Skeletal muscle satellite cell (primary cell): Measurements from ENCODE around the gene UPK3B. TPM values are rescaled to one million over a fixed set of nuclear protein-coding genes. Genes with fewer than 3 reads are reported as not detected.
"Not testable (repeated sequence)": the region's sequence is repeated elsewhere in the genome, so short reads cannot be mapped to it uniquely, and the experiment has no call there.

Experiments used
- H3K27me3 ChIP-seq: 2 replicates; pipeline ENCODE4 v1.7.0; 2013; ENCODE audit warnings: low read length; ENCODE audit not compliant: control insufficient read depth, insufficient read depth
- H3K36me3 ChIP-seq: 2 replicates; pipeline ENCODE4 v1.7.0; 2013; ENCODE audit warnings: mild to moderate bottlenecking, control low read depth, low read length; ENCODE audit not compliant: insufficient read depth
- H3K4me1 ChIP-seq: 2 replicates; pipeline ENCODE4 v1.7.0; 2013; ENCODE audit warnings: low read length; ENCODE audit not compliant: control insufficient read depth, insufficient read depth
- H3K4me2 ChIP-seq: 2 replicates; pipeline ENCODE4 v1.7.0; 2013; ENCODE audit warnings: mild to moderate bottlenecking, low read length
- H3K4me3 ChIP-seq: 2 replicates; pipeline ENCODE4 v1.7.0; 2013; ENCODE audit warnings: low read length
- H3K9ac ChIP-seq: 2 replicates; pipeline ENCODE4 v1.7.0; 2013; ENCODE audit warnings: mild to moderate bottlenecking, low read depth, low read length, moderate library complexity
- H3K9me3 ChIP-seq: replicated peaks from 2 replicates; pipeline ENCODE4 v1.7.0; 2013; ENCODE audit warnings: mild to moderate bottlenecking, control low read depth, low read length
- total RNA-seq: library from RNA; depleted of rRNA; stranded (reverse); fragments of >200 nt; gene quantifications from 2 replicates; pipeline ENCODE4 v1.2.3, GENCODE V29; 2012; rRNA removed

UPK3B gene
- total RNA-seq, result 0.25 and 1.5 TPM in 2 replicates

DNA sequence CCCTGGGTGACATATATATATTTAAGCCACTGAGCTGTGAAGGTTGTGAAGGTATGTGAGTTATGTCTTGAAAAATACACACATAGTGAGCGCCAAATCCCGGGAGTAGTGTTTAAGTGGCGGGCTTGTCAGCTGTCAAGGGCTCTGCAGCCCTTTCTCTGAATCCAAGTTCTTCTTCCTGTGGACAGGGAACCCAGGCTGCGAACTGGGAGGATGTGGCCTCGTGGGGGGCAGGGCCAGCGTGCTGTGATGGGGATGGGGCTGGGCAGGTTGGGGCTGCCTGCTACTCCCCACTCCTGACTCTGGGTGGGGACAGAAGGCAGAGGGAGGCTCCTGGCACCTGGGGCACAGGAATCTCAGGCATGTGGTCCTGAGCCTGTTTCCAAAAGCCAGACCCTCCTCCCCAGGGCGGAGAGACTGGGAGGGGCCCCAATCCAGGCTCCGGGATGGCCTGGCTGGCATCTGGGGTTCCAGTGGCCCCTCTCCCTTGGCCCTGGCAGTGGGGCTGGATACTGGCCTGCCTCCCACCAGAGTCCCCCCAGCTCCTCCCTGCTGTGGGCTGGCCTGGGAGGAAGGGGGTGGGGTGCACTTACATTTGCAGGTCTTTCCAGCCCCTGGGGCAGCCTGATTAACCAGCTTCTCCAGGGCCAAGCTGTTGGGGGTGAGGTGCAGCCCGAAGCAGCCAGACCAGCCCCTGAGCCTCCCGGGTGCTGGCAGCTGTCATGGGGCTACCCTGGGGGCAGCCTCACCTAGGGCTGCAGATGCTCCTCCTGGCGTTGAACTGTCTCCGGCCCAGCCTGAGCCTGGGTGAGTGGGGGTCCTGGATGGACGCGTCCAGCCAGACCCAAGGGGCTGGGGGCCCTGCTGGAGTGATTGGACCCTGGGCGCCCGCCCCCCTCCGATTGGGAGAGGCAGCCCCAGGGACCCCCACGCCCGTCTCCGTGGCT, at the start of gene UPK3B:
UPK3B (plus strand) TSS at position 622 of the 947 bp plus-strand sequence; CDS start at position 723, 101 bp downstream.
- no peak within 1 kb of the TSS for H3K4me2 ChIP-seq
- no peak within 1 kb of the TSS for H3K9ac ChIP-seq
- no peaks in the 10 kb centered on the region for H3K9me3 ChIP-seq
- H3K36me3 ChIP-seq, result peaks cover 12% of the 10 kb centered on the region
- no peak within 1 kb of the TSS for H3K4me3 ChIP-seq
- H3K4me1 ChIP-seq, result peaks cover 4% of the 10 kb centered on the region
- H3K27me3 ChIP-seq, result no peaks in the 10 kb centered on the region

DNA sequence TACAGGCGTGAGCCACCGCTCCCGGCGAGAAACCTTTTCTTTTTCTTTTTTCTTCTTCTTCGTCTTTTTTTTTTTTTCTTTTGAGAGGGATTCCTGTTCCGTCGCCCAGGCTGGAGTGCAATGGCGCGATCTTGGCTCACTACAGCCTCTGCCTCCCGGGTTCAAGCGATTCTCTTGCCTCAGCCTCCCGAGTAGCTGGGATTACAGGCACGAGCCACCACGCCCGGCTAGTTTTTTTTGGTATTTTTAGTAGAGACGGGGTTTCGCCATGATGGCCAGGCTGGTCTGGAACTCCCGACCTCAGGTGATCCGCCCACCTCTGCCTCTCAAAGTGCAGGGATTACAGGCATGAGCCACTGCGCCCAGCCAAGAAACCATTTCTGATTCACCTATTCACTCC, 49.6 kb upstream of the UPK3B start:
- H3K27me3 ChIP-seq, H3K4me3 ChIP-seq, H3K9ac ChIP-seq, H3K36me3 ChIP-seq, H3K9me3 ChIP-seq, H3K4me2 ChIP-seq, H3K4me1 ChIP-seq: not testable (repeated sequence)

DNA sequence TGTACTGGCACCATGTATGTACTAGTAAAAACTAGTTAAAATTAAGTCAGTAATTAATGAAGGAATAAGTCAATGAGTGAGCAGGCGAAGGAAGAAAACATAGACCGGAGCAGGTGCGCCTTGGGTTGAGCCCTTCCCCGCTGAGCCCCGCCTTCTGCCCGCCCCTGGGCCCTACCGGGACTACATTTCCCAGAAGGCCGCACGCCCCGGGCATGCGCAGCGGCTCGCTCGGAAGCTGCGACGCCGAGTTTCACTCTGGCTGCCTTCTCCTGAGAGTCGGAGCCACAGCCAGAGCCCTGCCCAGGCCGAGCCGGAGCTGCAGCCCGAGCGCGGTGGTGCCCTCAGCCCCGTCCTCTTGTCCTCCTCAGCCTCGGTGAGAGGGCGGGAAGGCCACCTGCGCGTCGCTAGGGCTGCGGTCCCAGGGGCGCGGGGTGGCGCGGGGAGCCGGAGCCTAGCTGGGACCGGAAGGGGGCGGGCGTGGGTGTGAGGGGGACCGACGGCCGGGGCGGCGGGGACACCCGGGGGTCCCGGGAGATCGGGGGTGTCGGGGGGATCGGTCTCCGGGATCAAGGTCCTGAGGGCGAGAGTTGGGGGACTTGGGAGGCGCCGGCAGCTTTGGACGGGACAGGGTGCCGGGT, 48.8 kb upstream of the UPK3B start, which contains the start of gene DTX2:
DTX2 (plus strand) TSS at position 246 of the 638 bp plus-strand sequence. CDS start 18,801 bp downstream, outside the sequence.
- Histone ChIP-seq H3K9ac (peak within 1 kb of the TSS; percentile 54), H3K4me3 (peak within 1 kb of the TSS; percentile 68)
- not testable (repeated sequence) for H3K27me3 ChIP-seq, H3K4me1 ChIP-seq, H3K9me3 ChIP-seq, H3K4me2 ChIP-seq, H3K36me3 ChIP-seq

DNA sequence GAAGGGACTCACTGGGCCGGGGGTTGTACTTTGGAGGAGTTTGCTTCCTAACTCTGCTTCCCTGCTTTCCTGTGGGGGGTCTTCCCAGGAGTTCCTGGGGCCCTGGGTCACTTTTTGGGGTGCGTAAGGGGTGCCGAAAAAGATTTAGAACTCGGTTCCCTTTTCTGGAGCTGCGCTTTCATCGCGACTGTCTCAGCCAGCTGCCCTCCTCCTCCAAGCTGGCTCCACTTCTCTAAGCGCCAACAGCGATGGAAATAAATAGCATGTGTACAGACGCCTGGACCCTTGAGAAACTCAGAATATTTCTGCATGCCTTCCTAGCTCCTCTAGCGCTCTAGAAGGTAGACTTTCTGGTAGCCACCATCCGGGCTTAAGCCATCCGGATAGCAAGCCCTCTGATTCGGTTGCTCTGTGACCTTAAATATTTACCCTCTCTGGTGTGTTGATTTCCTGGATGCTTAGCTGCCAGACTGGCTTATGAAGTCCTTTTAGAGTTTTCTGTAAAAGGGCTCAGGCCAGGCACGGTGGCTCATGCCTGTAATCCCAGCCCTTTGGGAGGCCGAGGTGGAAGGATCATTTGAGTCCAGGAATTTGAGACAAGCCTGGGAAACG, 48.0 kb upstream of the UPK3B start:
- not testable (repeated sequence) for H3K4me1 ChIP-seq, H3K4me2 ChIP-seq, H3K9ac ChIP-seq, H3K4me3 ChIP-seq, H3K36me3 ChIP-seq, H3K9me3 ChIP-seq, H3K27me3 ChIP-seq

DNA sequence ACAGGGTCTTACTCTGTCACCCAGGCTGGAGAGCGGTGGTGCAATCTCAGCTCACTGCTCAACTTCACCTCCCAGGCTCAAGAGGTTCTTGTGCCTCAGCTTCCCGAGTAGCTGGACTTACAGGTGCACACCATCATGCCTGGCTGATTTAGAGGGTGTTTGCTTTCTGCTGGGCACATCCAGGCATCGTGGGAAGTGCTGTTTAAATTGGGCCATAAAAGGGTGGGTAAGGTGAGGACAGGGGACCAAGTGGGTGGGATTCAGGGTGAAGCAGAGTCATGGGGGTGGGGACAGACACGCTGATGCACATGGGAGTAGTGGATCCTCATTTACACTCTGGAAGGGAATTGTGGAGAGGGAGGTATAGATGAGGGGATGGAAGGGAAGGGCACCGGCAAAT, 45.4 kb upstream of the UPK3B start:
- not testable (repeated sequence) for H3K9ac ChIP-seq, H3K4me3 ChIP-seq, H3K27me3 ChIP-seq, H3K36me3 ChIP-seq, H3K9me3 ChIP-seq, H3K4me1 ChIP-seq, H3K4me2 ChIP-seq

DNA sequence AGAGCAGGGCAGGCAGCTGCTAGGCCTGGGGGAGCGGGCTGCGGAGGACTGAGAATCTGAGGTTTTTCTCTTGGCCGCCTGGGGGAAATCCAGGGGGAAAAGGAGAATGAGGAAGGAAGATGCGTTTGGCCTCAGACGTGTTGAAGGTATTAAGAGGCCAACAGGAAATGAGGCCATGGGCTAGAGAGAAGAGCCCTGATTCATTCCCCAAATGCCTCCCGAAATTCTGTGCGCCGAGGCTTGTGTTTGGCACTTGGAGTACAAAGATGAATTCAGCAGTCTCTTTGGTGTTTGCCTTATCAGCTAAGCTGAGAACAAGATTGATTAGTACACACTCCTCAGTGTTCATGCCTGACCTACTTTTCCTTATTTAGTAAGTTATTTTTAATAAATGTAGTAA, 44.4 kb upstream of the UPK3B start:
- not testable (repeated sequence) for H3K27me3 ChIP-seq, H3K36me3 ChIP-seq, H3K9me3 ChIP-seq, H3K4me1 ChIP-seq, H3K4me2 ChIP-seq, H3K4me3 ChIP-seq, H3K9ac ChIP-seq

DNA sequence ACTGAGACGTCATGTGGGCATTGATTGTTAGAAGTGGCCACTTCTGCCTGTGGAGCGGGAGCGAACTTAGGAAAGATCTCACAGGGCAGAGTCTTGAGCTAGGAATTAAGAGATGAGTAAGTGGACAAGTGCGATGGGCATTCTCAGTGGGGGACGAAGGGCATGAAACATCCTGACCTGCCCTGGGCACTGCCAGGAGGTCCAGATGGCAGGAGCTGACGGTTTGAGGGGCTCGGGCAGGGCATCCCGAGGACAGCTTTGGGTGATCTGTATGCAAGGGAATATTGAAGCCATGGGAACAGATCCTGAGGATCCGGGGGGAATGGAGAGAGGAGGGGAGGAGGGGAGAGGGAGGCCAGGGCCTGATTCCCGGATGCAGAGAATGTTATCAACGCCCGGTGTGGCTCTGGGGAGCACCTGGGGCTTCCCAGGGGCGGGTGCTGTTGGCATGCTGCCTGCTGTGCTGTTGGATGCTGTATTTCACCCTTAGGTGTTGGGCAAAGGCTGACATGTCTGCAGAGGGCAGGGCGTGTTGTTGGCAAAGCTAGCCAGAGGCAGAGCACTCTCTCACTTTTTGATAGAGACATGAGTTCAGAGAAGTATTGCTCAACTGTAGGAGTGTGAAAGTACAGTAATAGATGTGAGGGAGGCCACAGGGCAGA, 42.5 kb upstream of the UPK3B start:
- not testable (repeated sequence) for H3K4me3 ChIP-seq, H3K36me3 ChIP-seq, H3K4me1 ChIP-seq, H3K9ac ChIP-seq, H3K27me3 ChIP-seq, H3K9me3 ChIP-seq, H3K4me2 ChIP-seq

DNA sequence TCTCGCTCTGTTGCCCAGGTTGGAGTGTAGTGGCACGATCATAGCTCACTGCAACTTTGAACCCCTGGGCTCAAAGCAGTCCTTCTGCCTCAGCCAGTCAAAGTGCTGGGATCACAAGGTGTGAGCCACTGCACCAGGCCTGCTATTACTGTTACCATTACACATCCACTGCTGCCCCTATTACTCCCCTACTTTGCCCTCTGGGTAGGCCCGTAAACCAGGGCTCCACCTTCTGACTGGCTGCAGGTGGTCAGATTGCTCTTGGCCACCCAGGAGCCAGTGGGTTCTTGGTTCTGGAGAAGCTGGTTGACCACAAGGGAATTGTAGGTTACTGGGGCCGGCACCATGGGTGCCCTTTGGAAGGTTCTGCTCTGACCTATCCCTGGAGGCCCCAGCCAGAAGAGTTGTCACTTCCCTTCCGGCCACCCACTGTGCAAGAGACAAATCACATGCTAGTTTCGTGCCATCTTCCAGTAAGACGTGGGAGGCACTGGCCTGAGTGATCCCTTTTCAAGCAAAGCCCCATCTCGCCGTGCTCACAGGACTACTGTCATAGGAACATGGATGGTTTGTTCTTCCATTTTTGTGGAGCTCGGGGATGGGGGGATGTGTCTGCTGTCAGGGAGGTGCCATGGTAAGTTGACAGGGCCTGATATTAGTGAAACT, 38.7 kb upstream of the UPK3B start:
- H3K9ac ChIP-seq, H3K27me3 ChIP-seq, H3K4me2 ChIP-seq: not testable (repeated sequence)

DNA sequence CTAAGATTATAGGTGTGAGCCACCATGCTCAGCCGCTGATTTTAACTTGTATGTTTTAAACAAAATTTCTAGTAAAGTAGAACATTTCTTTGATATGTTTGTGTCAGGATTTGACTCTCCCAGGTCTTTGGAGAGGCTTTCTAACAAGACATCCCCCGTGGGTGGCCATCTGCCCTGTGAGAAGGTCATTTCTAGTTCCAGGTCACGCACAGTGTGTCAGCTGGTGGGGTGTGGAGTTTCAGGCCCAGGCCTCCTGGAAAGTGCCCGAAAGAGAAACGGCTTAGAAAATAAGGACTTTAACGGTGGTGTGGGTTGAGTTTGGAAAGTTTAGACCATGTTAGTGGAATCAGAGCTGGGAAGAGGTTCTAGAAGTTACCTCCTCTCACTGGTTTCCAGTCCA, 37.3 kb upstream of the UPK3B start:
- not testable (repeated sequence) for H3K9ac ChIP-seq, H3K9me3 ChIP-seq, H3K4me3 ChIP-seq, H3K4me2 ChIP-seq, H3K27me3 ChIP-seq, H3K36me3 ChIP-seq, H3K4me1 ChIP-seq

More for the DNA sequence above, 38.7 kb upstream of the UPK3B start:
- H3K36me3 ChIP-seq, H3K9me3 ChIP-seq, H3K4me3 ChIP-seq, H3K4me1 ChIP-seq: not testable (repeated sequence)

DNA sequence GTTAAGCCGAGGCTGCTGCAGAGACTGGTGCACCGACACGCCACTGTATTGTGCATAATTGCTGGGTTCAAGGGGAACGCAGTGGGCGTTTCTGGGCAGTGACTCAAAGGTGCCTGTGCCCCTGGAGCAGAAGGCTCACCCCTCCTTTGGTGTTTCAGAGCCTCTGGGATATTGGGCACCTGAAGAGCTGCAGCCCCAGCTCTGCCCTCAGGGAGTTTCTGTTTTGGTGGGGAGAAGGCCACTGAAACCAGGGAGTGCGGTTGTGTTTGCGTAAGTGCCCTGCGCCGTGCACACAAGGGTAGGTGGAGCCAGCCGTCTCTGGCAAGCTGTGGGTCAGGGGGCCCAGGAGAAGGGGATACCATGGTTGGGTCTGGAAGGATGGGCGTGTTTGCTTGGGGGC, 34.1 kb upstream of the UPK3B start:
- not testable (repeated sequence) for H3K4me1 ChIP-seq, H3K27me3 ChIP-seq, H3K36me3 ChIP-seq, H3K4me2 ChIP-seq, H3K9ac ChIP-seq, H3K4me3 ChIP-seq, H3K9me3 ChIP-seq
